ENCODE results near the gene LCNL1. TPM values are rescaled to one million over a fixed set of nuclear protein-coding genes. Genes with fewer than 3 reads are reported as not detected.

Gene LCNL1
- total and polyA plus RNA-seq, 10 of the 15 experiments (the other 5 are each of a cell fraction or from before 2014, with no cell fraction given) = not detected

DNA sequence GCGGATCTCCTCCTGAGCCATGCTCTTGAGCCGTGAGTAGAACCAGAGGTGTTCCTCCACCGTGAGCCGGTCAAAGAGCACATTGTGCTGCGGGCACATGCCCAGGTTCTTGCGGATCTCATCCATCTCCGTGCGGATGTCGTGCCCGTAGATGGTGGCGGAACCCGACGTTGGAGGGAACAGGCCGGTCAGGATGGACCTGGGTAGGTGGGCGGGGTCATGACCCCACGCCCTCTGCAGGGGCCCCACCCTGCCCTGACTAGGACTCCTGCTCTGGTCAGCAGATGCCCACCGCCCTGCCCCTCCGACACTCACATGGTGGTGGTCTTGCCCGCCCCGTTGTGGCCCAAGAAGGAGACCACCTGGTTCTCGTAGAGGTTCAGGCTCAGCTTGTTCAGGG is 33.2 kb downstream of the LCNL1 start:
- H4K20me1 ChIP-seq (ENCODE audit: control insufficient read depth, insufficient read depth) = no peaks in the 10 kb centered on the region
- no TSS peak for BruUV-seq (replicated peaks)
- no peaks in the 10 kb centered on the region; the same call in 2 of the 3 replicates for H3K9me3 ChIP-seq (replicated peaks; ENCODE audit: control insufficient read depth, insufficient read depth, low read length)
- in situ Hi-C loops (cut with MboI) (no loop called here), intact Hi-C loops (cut with micrococcal nuclease; ENCODE audit: unreplicated experiment) (no loop called here)
- ChIA-PET RAD21 (ENCODE audit: unreplicated experiment) (no interaction called here), CTCF (no interaction called here), SMC1A (ENCODE audit: uncharacterized antibody, unreplicated experiment) (no interaction called here), POLR2A (no interaction called here)
- H3K4me1 ChIP-seq (ENCODE audit: control insufficient read depth, insufficient read depth, low read length) = no peaks in the 10 kb centered on the region
- DNase-seq (ENCODE audit: low read depth, low spot score) (no peak), ATAC-seq (no peak), FAIRE-seq (no peak)
- H3K9ac ChIP-seq (ENCODE audit: control insufficient read depth, insufficient read depth, low read length) = no peak overlapping the region
- no peak overlapping the region for H2AFZ ChIP-seq (ENCODE audit: control insufficient read depth, low read depth, low read length)
- WGBS (ENCODE audit: insufficient coverage, insufficient replicate concordance, low lambda C conversion rate, missing lambda C conversion rate) = 71% methylated on average over 15 of the region's 21 CpGs
- no peak overlapping the region for H3K4me3 ChIP-seq
- no peaks in the 10 kb centered on the region for H3K36me3 ChIP-seq (ENCODE audit: control insufficient read depth in 2 of 2, insufficient read depth in 2 of 2, low read length in 1 of 2)
- no peaks in the 10 kb centered on the region for H3K79me2 ChIP-seq (ENCODE audit: control insufficient read depth, insufficient read depth, low read length)
- H3K4me2 ChIP-seq (ENCODE audit: control insufficient read depth, insufficient read depth) = no peak overlapping the region
- no peaks in the 10 kb centered on the region for H3K27me3 ChIP-seq (replicated peaks in 1 of 2; ENCODE audit: control insufficient read depth in 2 of 2, insufficient read depth in 2 of 2, low read length in 1 of 2)
- H3K27ac ChIP-seq (ENCODE audit: control insufficient read depth, insufficient read depth) = no peak overlapping the region
- TF ChIP-seq JUND (IDR thresholded peaks at IDR 0.05; ENCODE audit: low read depth, low read length) (no peak), CBX3 (IDR thresholded peaks at IDR 0.05; ENCODE audit: borderline replicate concordance, low read depth) (no peak), TARDBP (IDR thresholded peaks at IDR 0.05; ENCODE audit: borderline replicate concordance) (no peak), CBX5 (IDR thresholded peaks at IDR 0.05; ENCODE audit: low read depth) (no peak), SP1 (IDR thresholded peaks at IDR 0.05; ENCODE audit: low read depth, low read length) (no peak)

- no peak overlapping the region for H3K4me2 ChIP-seq (ENCODE audit: control insufficient read depth, insufficient read depth)
- H3K79me2 ChIP-seq (ENCODE audit: control insufficient read depth, insufficient read depth, low read length) = no peaks in the 10 kb centered on the region
- no peaks in the 10 kb centered on the region; the same call in 2 of the 3 replicates for H3K9me3 ChIP-seq (replicated peaks; ENCODE audit: control insufficient read depth, insufficient read depth, low read length)
- DNase-seq (ENCODE audit: low read depth, low spot score) = no peak
- H3K4me3 ChIP-seq = no peak overlapping the region
- ChIA-PET SMC1A (ENCODE audit: uncharacterized antibody, unreplicated experiment) (no interaction called here), RAD21 (ENCODE audit: unreplicated experiment) (no interaction called here), POLR2A (no interaction called here), CTCF (no interaction called here)
- no peak overlapping the region for H2AFZ ChIP-seq (ENCODE audit: control insufficient read depth, low read depth, low read length)
- no peaks in the 10 kb centered on the region for H3K4me1 ChIP-seq (ENCODE audit: control insufficient read depth, insufficient read depth, low read length)
- no peak overlapping the region for H3K27ac ChIP-seq (ENCODE audit: control insufficient read depth, insufficient read depth)
- H4K20me1 ChIP-seq (ENCODE audit: control insufficient read depth, insufficient read depth) = no peaks in the 10 kb centered on the region
- in situ Hi-C loops (cut with MboI) = no loop called here
- BruUV-seq (replicated peaks) = no TSS peak
- no peak for FAIRE-seq
- no peak for ATAC-seq
- 81% methylated on average over 15 of the region's 16 CpGs for WGBS (ENCODE audit: insufficient coverage, insufficient replicate concordance, low lambda C conversion rate, missing lambda C conversion rate)
- intact Hi-C loops (cut with micrococcal nuclease; ENCODE audit: unreplicated experiment) = no loop called here
- H3K9ac ChIP-seq (ENCODE audit: control insufficient read depth, insufficient read depth, low read length) = no peak overlapping the region
- H3K36me3 ChIP-seq (ENCODE audit: control insufficient read depth in 2 of 2, insufficient read depth in 2 of 2, low read length in 1 of 2) = no peaks in the 10 kb centered on the region
- no peaks in the 10 kb centered on the region for H3K27me3 ChIP-seq (replicated peaks in 1 of 2; ENCODE audit: control insufficient read depth in 2 of 2, insufficient read depth in 2 of 2, low read length in 1 of 2)
- TF ChIP-seq ZNF622 (IDR thresholded peaks at IDR 0.05) (no peak), SUPT20H (IDR thresholded peaks at IDR 0.05; ENCODE audit: borderline replicate concordance, control insufficient read depth, low read depth, low read length) (no peak), JUND (IDR thresholded peaks at IDR 0.05; ENCODE audit: low read depth, low read length) (no peak), DPF2 (IDR thresholded peaks at IDR 0.05) (no peak), TCF3 (IDR thresholded peaks at IDR 0.05; ENCODE audit: borderline replicate concordance, insufficient read depth, low read depth, low read length) (no peak), STAT3 (IDR thresholded peaks at IDR 0.05; ENCODE audit: low read depth, low read length) (no peak), SMAD5 (IDR thresholded peaks at IDR 0.05; ENCODE audit: low read depth) (no peak), IKZF2 (IDR thresholded peaks at IDR 0.05) (no peak), NFYB (IDR thresholded peaks at IDR 0.05; ENCODE audit: insufficient read depth, low read depth, low read length) (no peak), NFYA (IDR thresholded peaks at IDR 0.05; ENCODE audit: borderline replicate concordance, low read depth, low read length) (no peak), SMC3 (IDR thresholded peaks at IDR 0.05; ENCODE audit: borderline replicate concordance, low read length) (no peak), PBX3 (IDR thresholded peaks at IDR 0.05; ENCODE audit: insufficient replicate concordance, low read depth, low read length) (no peak)
- TF ChIP-seq, protein P1, sequence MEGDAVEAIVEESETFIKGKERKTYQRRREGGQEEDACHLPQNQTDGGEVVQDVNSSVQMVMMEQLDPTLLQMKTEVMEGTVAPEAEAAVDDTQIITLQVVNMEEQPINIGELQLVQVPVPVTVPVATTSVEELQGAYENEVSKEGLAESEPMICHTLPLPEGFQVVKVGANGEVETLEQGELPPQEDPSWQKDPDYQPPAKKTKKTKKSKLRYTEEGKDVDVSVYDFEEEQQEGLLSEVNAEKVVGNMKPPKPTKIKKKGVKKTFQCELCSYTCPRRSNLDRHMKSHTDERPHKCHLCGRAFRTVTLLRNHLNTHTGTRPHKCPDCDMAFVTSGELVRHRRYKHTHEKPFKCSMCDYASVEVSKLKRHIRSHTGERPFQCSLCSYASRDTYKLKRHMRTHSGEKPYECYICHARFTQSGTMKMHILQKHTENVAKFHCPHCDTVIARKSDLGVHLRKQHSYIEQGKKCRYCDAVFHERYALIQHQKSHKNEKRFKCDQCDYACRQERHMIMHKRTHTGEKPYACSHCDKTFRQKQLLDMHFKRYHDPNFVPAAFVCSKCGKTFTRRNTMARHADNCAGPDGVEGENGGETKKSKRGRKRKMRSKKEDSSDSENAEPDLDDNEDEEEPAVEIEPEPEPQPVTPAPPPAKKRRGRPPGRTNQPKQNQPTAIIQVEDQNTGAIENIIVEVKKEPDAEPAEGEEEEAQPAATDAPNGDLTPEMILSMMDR (IDR thresholded peaks at IDR 0.05 in 2 of 3, conservative IDR thresholded peaks at IDR 0.05 in 1 of 3; ENCODE audit: control insufficient read depth in 2 of 3, extremely low read depth in 1 of 3, insufficient read depth in 1 of 3, low read depth in 3 of 3, low read length in 3 of 3) = no peak
Observed at GRCh38 chr9:137016436-137016835, 33.6 kb downstream of the LCNL1 start.
